Lung (tissue), 12 donors: ENCODE data around the gene GALC. TPM values are rescaled to one million over a fixed set of nuclear protein-coding genes. Genes with fewer than 3 reads are reported as not detected.

Experiments used
- ATAC-seq: fragments of 200-7000 bp; cut with Tn5 transposase; one replicate; pipeline ENCODE4 v1.9.1; 2020; ENCODE audit warnings: moderate number of reproducible peaks; ENCODE audit not compliant: insufficient read depth, low FRiP score
- DNase-seq, 3 donors: peaks; one replicate each; pipeline ENCODE4 v3.0.0-alpha.2; 2013 to 2017
- H3K27ac ChIP-seq, 2 donors: one replicate each; pipeline ENCODE4 v1.5.1; 2013; ENCODE audit warnings: mild to moderate bottlenecking in 2 of 2, moderate library complexity in 2 of 2, control low read depth in 1 of 2, inconsistent platforms in 1 of 2, low read depth in 1 of 2, low read length in 1 of 2
- H3K27me3 ChIP-seq, 3 donors: one replicate each; pipeline ENCODE4 v1.5.1; 2013; ENCODE audit warnings: low read length in 2 of 3; ENCODE audit not compliant: control insufficient read depth in 3 of 3, insufficient read depth in 3 of 3
- H3K36me3 ChIP-seq, 4 donors: one replicate each; pipeline ENCODE4 v1.5.1; 2013; ENCODE audit warnings: low read length in 4 of 4, mild to moderate bottlenecking in 1 of 4, moderate library complexity in 1 of 4; ENCODE audit not compliant: control insufficient read depth in 4 of 4, insufficient read depth in 4 of 4
- H3K4me1 ChIP-seq, 5 donors: one replicate each; pipeline ENCODE4 v1.5.1; 2013; ENCODE audit warnings: low read length in 5 of 5, mild to moderate bottlenecking in 2 of 5, moderate library complexity in 1 of 5; ENCODE audit not compliant: control insufficient read depth in 5 of 5, insufficient read depth in 5 of 5
- H3K4me3 ChIP-seq: one replicate; pipeline ENCODE4 v1.5.1; 2013; ENCODE audit warnings: mild to moderate bottlenecking, control low read depth, moderate library complexity
- H3K9ac ChIP-seq, 2 donors: one replicate each; pipeline ENCODE4 v1.5.1; 2013; ENCODE audit warnings: low read length in 2 of 2, control low read depth in 1 of 2; ENCODE audit not compliant: insufficient read depth in 1 of 2
- H3K9me3 ChIP-seq, 4 donors: one replicate each; pipeline ENCODE4 v1.5.1; 2013; ENCODE audit warnings: low read length in 3 of 4, mild to moderate bottlenecking in 1 of 4, moderate library complexity in 1 of 4; ENCODE audit not compliant: control insufficient read depth in 4 of 4, insufficient read depth in 3 of 4
- WGBS, 2 donors: extraction: QIAGEN DNeasy Blood & Tissue Kit; methylation state at CpG; one replicate each; pipeline ENCODE4 v1.1.7; 2013; 5-methylcytosine and 5-hydroxymethylcytosine counted together
- polyA plus RNA-seq, 2 donors: library from polyadenylated mRNA; stranded (reverse); fragments of 200-250 nt; gene quantifications; one replicate each; pipeline ENCODE4 v1.2.1, GENCODE V29; 2013
- total RNA-seq, 2 donors: library from RNA; depleted of rRNA in 1 of 2; stranded (reverse); fragments of >200 nt in 1 of 2; gene quantifications; one replicate each; pipeline ENCODE4 v1.2.1, GENCODE V29; 2014 to 2021
- TF ChIP-seq, protein P1 (sequence below): IDR thresholded peaks from 2 replicates; pipeline ENCODE4 v1.5.1; 2012; ENCODE audit warnings: mild to moderate bottlenecking; ENCODE audit errors: control extremely low read depth, extremely low read depth
- donor health status: control.
- donor health status: control.
- donor health status: Bipolar disorder and iron deficiency.
- donor health status: healthy.
- donor health status: DM: yes; HTN: yes; CAD: no.

The GALC gene
- total and polyA plus RNA-seq, 4 donors = 10.0 to 51.1 (median 33.5) TPM

DNA sequence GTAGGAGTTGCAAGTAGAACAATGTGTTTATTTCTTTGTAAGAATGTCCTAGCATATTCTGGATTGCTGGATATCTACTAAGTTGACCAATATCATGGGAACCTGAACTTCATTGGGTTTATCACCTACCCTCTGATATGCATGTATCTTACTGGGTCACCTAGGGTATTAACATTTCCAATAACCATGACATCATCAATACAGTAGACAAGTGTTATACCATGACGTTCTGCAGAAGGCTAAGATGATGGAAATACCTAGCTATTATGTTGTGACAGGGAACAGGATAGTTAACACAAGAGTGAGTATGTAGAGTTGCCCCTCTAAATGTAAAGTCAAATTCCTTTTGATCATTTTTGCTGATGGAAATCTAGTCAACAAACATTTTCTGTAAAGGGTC is 37.9 kb upstream of the GALC start:
- Histone ChIP-seq H3K9me3 (no peaks in the 10 kb centered on the region), H3K4me3 (no peak overlapping the region), H3K27ac (no peak overlapping the region), H3K36me3 (no peaks in the 10 kb centered on the region), H3K4me1 (no peaks in the 10 kb centered on the region), H3K9ac (no peak overlapping the region), H3K27me3 (no peaks in the 10 kb centered on the region)
- 73 to 89% methylated on average over 1 of the region's 1 CpG for WGBS, 2 donors
- no peak for ATAC-seq
- TF ChIP-seq, protein P1, sequence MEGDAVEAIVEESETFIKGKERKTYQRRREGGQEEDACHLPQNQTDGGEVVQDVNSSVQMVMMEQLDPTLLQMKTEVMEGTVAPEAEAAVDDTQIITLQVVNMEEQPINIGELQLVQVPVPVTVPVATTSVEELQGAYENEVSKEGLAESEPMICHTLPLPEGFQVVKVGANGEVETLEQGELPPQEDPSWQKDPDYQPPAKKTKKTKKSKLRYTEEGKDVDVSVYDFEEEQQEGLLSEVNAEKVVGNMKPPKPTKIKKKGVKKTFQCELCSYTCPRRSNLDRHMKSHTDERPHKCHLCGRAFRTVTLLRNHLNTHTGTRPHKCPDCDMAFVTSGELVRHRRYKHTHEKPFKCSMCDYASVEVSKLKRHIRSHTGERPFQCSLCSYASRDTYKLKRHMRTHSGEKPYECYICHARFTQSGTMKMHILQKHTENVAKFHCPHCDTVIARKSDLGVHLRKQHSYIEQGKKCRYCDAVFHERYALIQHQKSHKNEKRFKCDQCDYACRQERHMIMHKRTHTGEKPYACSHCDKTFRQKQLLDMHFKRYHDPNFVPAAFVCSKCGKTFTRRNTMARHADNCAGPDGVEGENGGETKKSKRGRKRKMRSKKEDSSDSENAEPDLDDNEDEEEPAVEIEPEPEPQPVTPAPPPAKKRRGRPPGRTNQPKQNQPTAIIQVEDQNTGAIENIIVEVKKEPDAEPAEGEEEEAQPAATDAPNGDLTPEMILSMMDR = no peak
- DNase-seq = no peak

DNA sequence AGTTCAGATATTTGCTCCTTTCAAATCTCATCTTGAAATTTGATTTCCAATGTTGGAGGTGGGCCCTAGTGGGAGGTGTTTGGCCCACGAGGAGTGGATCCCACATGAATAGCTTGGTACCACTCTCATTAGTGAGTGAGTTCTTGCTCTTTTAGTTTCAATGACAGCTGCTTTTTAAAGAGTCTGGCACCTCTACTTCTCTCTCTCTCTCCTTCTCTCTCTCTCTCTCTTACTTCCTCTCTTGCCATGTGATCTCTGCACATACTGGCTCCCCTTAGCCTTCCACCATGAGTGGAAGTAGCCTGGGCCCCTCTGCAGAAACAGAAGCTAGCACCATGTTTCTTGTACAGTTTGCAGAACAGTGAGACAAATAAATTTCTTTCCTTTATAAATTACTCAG is 37.1 kb upstream of the GALC start:
- no peaks in the 10 kb centered on the region for H3K4me1 ChIP-seq
- H3K27ac ChIP-seq = no peak overlapping the region
- TF ChIP-seq, protein P1 = no peak
- no peaks in the 10 kb centered on the region for H3K9me3 ChIP-seq
- no peak overlapping the region for H3K4me3 ChIP-seq
- DNase-seq (no peak), ATAC-seq (no peak)
- H3K27me3 ChIP-seq = no peaks in the 10 kb centered on the region
- no peak overlapping the region for H3K9ac ChIP-seq
- 62 to 67% methylated on average over 1 of the region's 1 CpG for WGBS, 2 donors
- no peaks in the 10 kb centered on the region for H3K36me3 ChIP-seq

DNA sequence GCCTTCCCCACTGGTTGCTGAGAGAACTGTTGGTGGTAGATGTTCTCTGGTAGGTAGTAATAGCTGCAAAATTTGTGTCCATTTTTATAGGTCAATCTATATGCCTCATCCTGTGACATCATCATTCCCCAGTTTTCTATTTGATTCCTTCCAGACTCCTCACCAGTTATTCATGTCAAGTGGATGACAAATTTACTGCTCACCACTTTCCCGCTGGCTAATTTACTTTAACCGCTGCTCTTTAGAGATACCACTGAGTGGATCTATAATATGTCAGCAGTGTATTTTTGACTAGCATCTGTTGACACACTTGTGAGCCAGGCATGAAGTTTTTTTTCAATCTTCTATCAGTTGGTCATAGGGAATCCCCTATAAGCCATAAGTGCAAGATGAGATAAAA is 36.5 kb upstream of the GALC start:
- ATAC-seq (no peak), DNase-seq (no peak)
- Histone ChIP-seq H3K4me3 (no peak overlapping the region), H3K4me1 (no peaks in the 10 kb centered on the region), H3K27me3 (no peaks in the 10 kb centered on the region), H3K9ac (no peak overlapping the region), H3K36me3 (no peaks in the 10 kb centered on the region), H3K27ac (no peak overlapping the region), H3K9me3 (no peaks in the 10 kb centered on the region)
- WGBS, 2 donors = 75 to 96% methylated on average over 2 of the region's 2 CpGs
- TF ChIP-seq, protein P1 = no peak

DNA sequence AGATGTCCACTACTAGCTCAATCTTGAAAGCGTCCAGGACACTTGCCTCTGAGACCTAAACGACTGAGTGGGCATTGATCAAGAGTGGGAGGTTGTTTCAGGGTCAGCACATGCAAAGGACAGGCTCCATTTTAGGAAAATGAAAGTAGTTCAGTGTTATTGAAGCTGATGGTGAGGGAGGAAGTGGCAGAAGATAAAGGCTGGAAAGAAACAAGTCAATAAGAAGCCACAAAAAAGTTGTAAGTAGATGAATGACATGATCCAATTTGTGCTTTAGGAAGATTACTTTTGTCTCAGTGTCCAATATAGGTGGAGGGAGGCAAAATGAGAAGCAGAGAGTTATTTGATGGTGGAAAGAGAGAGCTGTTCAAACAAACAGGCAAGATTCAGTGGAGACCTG is 33.9 kb upstream of the GALC start:
- Histone ChIP-seq H3K4me3 (no peak overlapping the region), H3K9ac (no peak overlapping the region), H3K9me3 (no peaks in the 10 kb centered on the region), H3K27ac (no peak overlapping the region), H3K36me3 (no peaks in the 10 kb centered on the region), H3K27me3 (no peaks in the 10 kb centered on the region), H3K4me1 (peaks cover 0 to 1% (median 0%) of the 10 kb centered on the region in 5 donors)
- TF ChIP-seq, protein P1 = no peak
- ATAC-seq = no peak
- WGBS, 2 donors = 42 to 75% methylated on average over 2 of the region's 2 CpGs
- no peak for DNase-seq
